Hepatocyte (in vitro differentiated cells): ENCODE results near the gene PCDH9.

Experiments used
- EZH2 ChIP-seq: fragments of 200-600 bp; sonication (generic); IDR thresholded peaks from 2 replicates; pipeline ENCODE4 v1.6.1; 2016; ENCODE audit warnings: antibody characterized with exemption, mild to moderate bottlenecking, borderline replicate concordance
- EZH2phosphoT487 ChIP-seq: fragments of 200-600 bp; sonication (generic); IDR thresholded peaks from one replicate; pipeline ENCODE4 v1.6.1; 2018; ENCODE audit warnings: antibody characterized with exemption, mild to moderate bottlenecking, low read depth, moderate library complexity; ENCODE audit not compliant: unreplicated experiment, severe bottlenecking
- TF ChIP-seq, protein P1 (sequence below): fragments of 200-600 bp; sonication (generic); IDR thresholded peaks from 2 replicates; pipeline ENCODE4 v1.5.1; 2016; ENCODE audit warnings: antibody characterized with exemption, mild to moderate bottlenecking; ENCODE audit not compliant: poor library complexity

DNA sequence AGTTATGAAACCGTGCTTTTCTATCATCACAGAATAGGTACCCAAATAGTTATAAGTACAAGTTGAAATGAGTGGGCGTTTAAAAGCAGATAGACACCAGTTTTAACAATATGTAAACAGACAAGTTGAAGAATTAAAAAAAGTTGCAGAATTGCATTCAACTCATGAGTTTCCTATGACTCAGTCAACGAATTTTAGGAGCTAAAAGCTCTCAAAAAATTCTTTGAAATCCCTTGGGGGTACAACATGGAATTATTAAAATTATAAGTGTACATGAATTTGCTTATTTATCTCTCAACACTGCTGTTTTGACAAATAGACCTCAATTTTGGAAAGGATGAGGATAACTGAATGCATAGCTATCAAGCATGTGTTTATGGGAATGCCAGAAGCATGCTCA lies 693.4 kb downstream of the PCDH9 start:
- TF ChIP-seq, protein P1, sequence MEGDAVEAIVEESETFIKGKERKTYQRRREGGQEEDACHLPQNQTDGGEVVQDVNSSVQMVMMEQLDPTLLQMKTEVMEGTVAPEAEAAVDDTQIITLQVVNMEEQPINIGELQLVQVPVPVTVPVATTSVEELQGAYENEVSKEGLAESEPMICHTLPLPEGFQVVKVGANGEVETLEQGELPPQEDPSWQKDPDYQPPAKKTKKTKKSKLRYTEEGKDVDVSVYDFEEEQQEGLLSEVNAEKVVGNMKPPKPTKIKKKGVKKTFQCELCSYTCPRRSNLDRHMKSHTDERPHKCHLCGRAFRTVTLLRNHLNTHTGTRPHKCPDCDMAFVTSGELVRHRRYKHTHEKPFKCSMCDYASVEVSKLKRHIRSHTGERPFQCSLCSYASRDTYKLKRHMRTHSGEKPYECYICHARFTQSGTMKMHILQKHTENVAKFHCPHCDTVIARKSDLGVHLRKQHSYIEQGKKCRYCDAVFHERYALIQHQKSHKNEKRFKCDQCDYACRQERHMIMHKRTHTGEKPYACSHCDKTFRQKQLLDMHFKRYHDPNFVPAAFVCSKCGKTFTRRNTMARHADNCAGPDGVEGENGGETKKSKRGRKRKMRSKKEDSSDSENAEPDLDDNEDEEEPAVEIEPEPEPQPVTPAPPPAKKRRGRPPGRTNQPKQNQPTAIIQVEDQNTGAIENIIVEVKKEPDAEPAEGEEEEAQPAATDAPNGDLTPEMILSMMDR = no peak
- TF ChIP-seq EZH2 (no peak), EZH2phosphoT487 (no peak)
